PFSK-1 (cell line): ENCODE results near the gene CDH24.

ENCODE experiments used
- FOXP2 ChIP-seq: optimal IDR thresholded peaks from 2 replicates; pipeline ENCODE3; 2011; ENCODE audit warnings: borderline replicate concordance, control low read depth, inconsistent platforms; ENCODE audit not compliant: insufficient read depth; ENCODE audit errors: extremely low read length, extremely low read depth
- POLR2AphosphoS5 ChIP-seq: IDR thresholded peaks from 2 replicates; pipeline ENCODE4 v1.6.1; 2012; ENCODE audit warnings: low read depth, mild to moderate bottlenecking, control low read depth, low read length, moderate library complexity
- REST ChIP-seq, 2 experiments: IDR thresholded peaks; 2 replicates each; pipeline versions ENCODE4 v1.6.1 to v1.8.0; 2011 to 2012; ENCODE audit warnings: low read depth in 2 of 2, low read length in 2 of 2, control low read depth in 1 of 2, inconsistent platforms in 1 of 2, mild to moderate bottlenecking in 1 of 2, moderate library complexity in 1 of 2; ENCODE audit not compliant: insufficient read depth in 1 of 2
- SIN3A ChIP-seq: IDR thresholded peaks from 2 replicates; pipeline ENCODE4 v1.6.1; 2012; ENCODE audit warnings: mild to moderate bottlenecking, low read length, moderate library complexity, borderline replicate concordance; ENCODE audit not compliant: insufficient read depth
- TAF1 ChIP-seq: IDR thresholded peaks from 2 replicates; pipeline ENCODE4 v1.6.1; 2012; ENCODE audit warnings: low read length, control low read depth, borderline replicate concordance; ENCODE audit not compliant: insufficient read depth

Gene CDH24

GRCh38 chr14:23023022-23023794, 34.1 kb downstream of the CDH24 start:
- no peak for TF ChIP-seq POLR2AphosphoS5
- no peak for TF ChIP-seq TAF1
- TF ChIP-seq FOXP2, result no peak
- TF ChIP-seq SIN3A, result no peak
- TF ChIP-seq REST (IDR thresholded peaks at IDR 0.05; ENCODE audit: insufficient read depth in 1 of 2, low read depth in 2 of 2, low read length in 2 of 2), result no peak

- TF ChIP-seq REST (IDR thresholded peaks at IDR 0.05; ENCODE audit: insufficient read depth in 1 of 2, low read depth in 2 of 2, low read length in 2 of 2) (no peak), TAF1 (no peak), FOXP2 (no peak), SIN3A (no peak), POLR2AphosphoS5 (no peak)
Measured at GRCh38 chr14:23021889-23022442, 35.4 kb downstream of the CDH24 start.

GRCh38 chr14:23021434-23021833, 35.9 kb downstream of the CDH24 start:
- TF ChIP-seq SIN3A, result no peak
- TF ChIP-seq TAF1, result no peak
- TF ChIP-seq POLR2AphosphoS5, result no peak
- TF ChIP-seq FOXP2, result no peak

GRCh38 chr14:23020143-23021128, 36.9 kb downstream of the CDH24 start:
- no peak for TF ChIP-seq REST (IDR thresholded peaks at IDR 0.05; ENCODE audit: insufficient read depth in 1 of 2, low read depth in 2 of 2, low read length in 2 of 2)
- no peak for TF ChIP-seq SIN3A
- no peak for TF ChIP-seq TAF1
- no peak for TF ChIP-seq FOXP2
- no peak for TF ChIP-seq POLR2AphosphoS5

- TF ChIP-seq SIN3A, result no peak
Measured at GRCh38 chr14:23018107-23018506, 39.2 kb downstream of the CDH24 start.

- TF ChIP-seq TAF1, result no peak
- no peak for TF ChIP-seq REST (IDR thresholded peaks at IDR 0.05; ENCODE audit: insufficient read depth in 1 of 2, low read depth in 2 of 2, low read length in 2 of 2)
- no peak for TF ChIP-seq SIN3A
- TF ChIP-seq POLR2AphosphoS5, result no peak
- no peak for TF ChIP-seq FOXP2
Measured at GRCh38 chr14:23017091-23017490, 40.2 kb downstream of the CDH24 start.
